HG03045 (cell line): ENCODE measurements around the gene KRTAP10-9.
"Not testable (repeated sequence)": the region's sequence is repeated elsewhere in the genome, so short reads cannot be mapped to it uniquely, and the experiment has no call there.

ENCODE experiments used
- ATAC-seq: cut with Tn5 transposase; IDR thresholded peaks from one replicate; pipeline ENCODE4 v1.9.1; 2021; ENCODE audit warnings: mild to moderate bottlenecking, moderate library complexity; ENCODE audit not compliant: unreplicated experiment

The KRTAP10-9 gene

DNA sequence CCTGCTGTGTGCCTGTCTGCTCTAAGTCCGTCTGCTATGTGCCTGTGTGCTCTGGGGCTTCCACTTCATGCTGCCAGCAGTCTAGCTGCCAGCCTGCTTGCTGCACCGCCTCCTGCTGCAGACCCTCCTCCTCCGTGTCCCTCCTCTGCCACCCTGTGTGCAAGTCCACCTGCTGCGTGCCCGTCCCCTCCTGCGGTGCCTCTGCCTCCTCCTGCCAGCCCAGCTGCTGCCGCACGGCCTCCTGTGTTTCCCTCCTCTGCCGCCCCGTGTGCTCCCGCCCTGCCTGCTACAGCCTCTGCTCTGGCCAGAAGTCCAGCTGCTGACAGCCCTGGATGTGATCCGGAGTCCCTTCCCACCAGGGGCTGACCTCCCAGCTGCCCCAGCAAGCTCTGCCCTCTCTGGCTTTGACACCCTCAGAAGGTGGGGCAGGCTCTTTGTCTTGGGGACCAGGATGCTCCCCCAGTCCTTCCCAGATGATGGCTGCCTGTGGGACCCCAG is 11.0 kb downstream of the KRTAP10-9 start:
- ATAC-seq, result not testable (repeated sequence)

DNA sequence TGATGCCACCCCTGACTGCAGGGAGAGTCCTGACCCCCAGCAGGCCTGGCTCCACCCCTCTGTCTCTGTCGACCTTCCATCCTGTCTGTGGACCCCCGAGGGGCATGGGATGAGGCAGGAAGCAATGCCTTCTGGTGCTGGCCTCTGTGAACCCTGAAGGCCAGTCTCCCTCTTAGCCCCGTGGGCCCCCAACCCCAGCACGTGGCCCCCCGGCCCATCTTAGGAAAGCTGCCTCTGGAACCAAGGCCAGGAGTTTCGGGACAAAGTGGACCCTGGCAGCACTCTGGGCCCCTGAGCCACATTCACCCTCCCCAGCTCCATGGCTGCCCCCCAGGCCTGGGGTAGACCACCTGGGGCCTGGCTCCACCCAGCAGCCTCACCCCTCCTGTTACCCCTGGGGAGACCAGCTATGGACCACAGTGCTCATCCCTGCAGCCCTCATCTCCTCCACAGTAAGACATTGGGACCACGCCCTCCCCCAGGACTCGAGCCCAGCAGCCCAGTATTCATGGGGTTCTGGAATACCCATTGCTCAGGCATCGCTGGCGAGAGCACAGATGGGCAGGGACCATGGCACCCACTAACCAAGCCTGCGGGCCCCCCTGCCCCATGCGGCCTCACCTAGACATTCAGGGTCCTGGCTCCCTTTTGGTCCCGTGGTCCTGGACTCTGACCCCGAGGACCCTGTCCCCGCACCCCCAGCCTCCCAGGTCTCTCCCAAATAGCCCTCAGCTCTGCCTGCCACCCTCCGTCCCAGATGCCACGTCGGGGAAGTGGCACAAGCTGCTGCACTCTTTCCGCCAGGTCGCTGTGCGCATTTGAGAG is 11.8 kb downstream of the KRTAP10-9 start:
- not testable (repeated sequence) for ATAC-seq

DNA sequence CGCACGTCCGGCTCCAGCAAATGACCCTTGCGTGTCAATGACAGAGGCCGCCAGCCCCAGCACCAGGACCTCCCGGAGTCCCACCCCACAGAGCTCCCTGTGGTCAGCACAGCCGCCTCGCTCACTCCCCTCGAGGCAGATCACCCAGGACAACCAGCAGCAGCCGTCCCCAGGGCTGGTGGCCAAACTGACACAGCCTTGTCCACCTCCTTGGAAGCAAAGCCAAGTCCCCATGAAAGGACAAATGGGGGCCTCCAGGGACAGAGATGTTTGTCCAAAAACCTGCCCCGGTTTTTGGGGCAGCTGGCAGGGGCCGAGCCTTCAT is 12.4 kb downstream of the KRTAP10-9 start:
- ATAC-seq, result no peak

GRCh38 chr21:44640761-44641160 is 13.9 kb downstream of the KRTAP10-9 start:
- ATAC-seq, result no peak

- no peak for ATAC-seq
Measured at GRCh38 chr21:44643741-44644310, 16.9 kb downstream of the KRTAP10-9 start.

GRCh38 chr21:44644878-44645277 is 18.0 kb downstream of the KRTAP10-9 start:
- ATAC-seq, result no peak

DNA sequence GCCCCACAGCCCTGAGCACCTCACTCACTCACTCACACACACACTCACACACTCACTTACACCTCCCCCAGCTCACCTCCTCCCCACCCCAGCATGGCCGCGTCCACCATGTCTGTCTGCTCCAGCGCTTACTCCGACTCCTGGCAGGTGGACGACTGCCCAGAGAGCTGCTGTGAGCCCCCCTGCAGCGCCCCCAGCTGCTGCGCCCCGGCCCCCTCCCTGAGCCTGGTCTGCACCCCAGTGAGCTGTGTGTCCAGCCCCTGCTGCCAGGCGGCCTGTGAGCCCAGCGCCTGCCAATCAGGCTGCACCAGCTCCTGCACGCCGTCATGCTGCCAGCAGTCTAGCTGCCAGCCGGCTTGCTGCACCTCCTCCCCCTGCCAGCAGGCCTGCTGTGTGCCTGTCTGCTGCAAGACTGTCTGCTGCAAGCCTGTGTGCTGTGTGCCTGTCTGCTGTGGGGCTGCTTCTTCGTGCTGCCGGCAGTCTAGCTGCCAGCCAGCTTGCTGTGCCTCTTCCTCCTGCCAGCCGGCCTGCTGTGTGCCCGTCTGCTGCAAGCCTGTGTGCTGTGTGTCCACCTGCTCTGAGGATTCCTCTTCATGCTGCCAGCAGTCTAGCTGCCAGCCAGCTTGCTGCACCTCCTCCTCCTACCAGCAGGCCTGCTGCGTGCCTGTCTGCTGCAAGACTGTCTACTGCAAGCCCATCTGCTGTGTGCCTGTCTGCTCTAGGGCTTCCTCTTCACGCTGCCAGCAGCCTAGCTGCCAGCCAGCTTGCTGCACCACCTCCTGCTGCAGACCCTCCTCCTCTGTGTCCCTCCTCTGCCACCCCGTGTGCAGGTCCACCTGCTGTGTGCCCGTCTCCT is 19.7 kb downstream of the KRTAP10-9 start, which contains the start of gene KRTAP10-11:
KRTAP10-11 (plus strand) TSS at position 49 of the 856 bp plus-strand sequence; CDS start at position 94, 45 bp downstream.
- not testable (repeated sequence) for ATAC-seq

DNA sequence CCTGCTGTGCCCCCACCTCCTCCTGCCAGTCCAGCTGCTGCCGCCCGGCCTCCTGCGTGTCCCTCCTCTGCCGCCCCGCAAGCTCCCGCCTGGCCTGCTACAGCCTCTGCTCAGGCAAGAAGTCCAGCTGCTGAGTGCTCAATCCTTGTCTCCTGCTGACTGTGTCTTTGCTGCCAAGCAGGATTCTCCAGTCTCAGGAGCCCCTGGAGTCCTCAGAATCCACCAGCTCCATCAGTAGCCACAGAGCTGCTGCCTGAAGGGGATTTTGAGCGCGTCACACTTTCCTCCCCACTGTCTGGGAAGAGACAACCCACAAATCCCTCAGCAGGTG is 20.3 kb downstream of the KRTAP10-9 start:
- ATAC-seq, result no peak

DNA sequence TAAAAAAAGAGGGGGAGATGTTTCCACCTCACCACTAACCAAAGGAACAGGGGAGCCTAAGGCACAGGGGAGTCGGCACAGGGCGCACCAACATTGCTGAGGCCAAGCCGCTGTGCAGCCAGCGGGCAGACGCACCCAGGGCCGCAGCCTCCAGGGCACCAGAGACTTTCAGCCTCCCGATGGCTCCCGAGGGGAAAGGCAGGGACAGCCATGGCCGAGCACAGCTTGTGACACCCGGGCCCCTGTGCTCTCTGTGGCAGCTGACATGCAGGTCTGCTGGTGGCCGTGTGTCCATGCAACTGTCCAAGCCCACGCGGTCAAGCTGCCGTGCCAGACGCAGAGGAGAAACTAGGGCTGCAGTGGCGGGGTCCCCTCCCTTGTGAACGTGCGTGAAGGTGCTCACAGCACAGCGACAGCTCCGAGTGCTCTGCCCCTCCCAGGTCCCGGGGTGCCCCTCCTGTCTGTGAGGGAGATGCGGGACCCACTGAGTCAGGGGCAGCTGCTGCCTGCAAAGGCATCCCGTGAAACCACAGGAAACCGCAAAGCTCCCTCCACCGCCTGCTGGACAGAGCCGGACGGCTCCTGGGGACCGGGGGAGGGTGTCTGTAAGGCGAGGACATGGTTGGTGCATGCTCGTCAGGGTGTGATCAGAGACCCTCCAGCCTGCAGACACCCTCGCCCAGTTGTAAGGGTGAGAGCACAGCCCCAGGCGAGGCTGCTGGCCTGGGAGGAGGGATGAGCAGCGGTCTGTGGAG is 21.8 kb downstream of the KRTAP10-9 start:
- no peak for ATAC-seq

DNA sequence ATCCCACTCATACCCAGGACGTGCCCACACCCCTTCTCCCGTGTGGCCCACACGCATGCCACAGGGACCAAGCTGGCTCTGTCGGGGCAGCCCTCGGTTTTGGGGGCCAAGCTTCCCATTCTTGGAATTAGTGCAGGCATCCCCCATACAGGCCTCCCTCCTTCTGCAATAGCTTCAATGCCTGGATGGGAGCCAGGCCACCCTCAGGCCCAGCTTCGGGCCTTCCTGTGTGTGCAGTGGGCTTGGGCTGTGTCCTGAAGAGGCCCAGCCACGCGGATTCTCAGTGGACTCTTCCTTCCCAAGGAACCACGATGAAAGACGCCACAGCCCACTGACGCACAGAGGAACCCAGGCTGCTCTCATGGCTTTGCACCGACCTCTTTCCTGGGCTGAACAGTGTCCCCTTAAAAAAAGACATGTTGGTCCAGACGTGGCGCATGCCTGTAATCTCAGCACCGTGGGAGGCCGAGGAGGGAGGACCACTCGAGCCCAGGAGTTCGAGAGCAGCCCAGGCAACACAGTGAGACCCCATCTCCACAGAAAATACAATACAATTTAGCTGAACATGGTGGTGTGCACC is 22.7 kb downstream of the KRTAP10-9 start:
- ATAC-seq, result no peak

DNA sequence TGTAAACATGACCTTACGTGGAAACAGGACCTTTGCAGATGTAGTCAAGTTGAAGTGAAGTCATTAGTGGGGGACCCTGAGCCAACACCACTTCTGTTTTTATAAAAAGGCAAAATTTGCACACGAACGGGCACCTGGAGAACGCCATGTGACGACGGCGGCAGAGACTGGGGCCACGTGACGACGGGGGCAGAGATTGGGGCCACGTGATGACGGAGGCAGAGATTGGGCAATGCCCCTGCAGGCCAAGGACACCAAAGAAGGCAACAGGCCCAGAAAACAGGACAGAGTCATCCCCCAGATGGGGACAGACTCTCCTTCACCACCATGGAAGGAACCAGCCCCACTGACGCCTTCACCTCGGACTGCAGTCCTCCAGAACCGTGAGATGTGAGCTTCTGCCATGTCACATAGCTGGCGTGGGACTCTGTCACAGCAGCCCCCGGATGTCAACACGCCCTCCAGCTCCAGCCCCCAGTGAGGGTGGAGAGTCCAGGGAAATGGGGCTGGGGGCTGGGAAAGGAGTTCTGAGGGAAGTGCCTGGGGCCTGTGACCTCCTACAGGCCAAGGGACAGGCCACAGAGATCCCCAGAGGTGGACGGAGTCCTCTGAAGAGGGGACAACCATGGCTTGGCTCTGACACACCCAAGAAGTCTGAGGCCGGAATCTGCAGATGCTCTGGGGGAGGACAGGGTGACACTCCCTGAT is 23.5 kb downstream of the KRTAP10-9 start:
- no peak for ATAC-seq

DNA sequence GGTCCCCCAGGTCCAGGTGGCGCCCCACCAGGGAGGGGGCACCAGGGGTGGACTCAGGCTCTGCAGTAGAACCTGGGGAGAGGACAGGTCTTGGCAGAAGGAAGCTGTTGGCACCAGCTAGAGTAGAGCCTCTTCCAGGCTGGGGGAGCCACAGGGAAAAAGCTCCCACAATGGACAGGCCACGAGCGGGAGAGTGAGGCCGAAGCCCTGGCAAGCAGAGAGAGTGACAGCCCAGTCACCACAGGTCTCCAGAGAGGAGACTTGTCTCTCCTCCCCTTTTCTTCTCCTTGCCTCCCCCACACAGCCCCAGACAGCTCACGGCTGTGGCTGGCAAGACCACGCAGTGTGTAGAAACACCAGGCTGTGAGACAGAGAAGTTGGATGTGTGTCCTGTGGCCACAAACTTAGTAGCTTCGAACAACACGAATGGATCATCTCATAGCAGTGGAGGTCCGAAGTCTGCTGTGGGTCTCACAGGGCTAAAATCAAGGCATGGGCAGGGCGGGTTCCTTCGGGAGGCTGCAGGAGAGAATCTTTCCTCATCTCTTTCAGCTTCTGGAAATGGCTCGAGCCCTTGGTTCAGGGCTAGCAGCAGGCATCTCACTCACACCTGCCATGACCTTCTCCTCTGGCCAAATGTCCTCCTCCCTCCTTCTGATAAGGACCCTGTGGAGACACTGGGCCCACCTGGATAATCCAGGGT is 24.2 kb downstream of the KRTAP10-9 start:
- ATAC-seq, result no peak

DNA sequence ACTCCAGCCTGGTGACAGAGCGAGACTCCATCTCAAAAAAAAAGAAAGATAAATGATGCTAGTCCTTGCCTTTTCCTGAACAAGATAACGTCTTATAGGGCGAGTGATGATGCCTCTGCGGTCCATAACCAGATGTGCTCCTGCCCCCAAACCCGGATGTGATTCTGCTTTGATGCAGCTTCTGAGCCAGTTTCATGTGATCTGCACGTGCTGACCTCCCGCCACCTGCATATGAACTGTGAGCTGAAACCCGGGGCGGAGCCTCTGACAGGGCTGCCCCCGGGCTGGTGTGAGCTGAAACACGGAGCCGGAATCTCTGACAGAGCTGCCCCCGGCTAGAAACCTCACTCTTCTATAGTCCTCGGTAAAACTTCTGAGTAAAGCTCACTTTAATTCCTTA is 26.2 kb downstream of the KRTAP10-9 start:
- ATAC-seq, result no peak

DNA sequence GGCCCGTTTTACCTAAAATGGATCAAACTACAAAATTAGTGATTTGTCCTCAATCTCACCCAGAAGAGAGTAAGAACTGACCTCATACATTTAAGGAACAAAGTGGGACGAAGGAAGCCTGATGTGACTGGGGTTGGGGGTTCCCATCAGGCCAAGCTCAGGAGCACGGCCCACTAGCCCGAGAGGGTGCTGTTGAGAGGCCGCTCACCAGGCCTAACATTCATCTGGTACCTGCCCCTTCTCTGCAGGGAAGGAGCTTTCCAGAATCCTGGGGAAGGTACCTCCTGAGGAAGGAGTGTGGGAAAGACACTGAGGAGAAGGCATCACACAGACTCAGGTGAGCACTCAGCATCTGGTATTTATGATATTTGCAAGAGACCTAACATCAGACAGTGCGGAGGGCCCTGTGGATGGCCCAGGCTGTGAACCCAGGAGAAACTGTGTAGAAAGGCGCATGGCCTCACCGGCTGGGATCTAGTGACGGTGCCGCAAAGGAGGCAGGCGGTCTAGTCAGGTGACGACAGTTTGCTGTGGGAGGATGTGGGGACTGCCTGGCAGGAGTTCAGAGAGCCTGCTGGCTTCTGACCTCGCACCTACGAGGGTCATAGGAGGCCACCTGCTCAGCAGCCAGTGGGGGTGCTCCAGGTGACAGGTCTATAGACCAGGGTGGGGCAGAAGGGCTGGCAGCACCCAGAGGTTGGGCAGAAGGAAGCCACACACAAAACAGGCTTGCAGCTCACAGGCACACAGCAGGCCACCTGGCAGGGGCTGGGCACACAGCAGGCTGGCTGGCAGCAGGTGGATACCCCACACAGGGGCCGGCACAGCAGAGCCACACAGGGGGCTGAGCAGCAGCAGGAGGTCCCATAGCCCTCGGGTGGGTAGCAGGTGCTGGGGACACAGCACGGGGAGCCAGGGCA is 27.0 kb downstream of the KRTAP10-9 start:
- no peak for ATAC-seq

DNA sequence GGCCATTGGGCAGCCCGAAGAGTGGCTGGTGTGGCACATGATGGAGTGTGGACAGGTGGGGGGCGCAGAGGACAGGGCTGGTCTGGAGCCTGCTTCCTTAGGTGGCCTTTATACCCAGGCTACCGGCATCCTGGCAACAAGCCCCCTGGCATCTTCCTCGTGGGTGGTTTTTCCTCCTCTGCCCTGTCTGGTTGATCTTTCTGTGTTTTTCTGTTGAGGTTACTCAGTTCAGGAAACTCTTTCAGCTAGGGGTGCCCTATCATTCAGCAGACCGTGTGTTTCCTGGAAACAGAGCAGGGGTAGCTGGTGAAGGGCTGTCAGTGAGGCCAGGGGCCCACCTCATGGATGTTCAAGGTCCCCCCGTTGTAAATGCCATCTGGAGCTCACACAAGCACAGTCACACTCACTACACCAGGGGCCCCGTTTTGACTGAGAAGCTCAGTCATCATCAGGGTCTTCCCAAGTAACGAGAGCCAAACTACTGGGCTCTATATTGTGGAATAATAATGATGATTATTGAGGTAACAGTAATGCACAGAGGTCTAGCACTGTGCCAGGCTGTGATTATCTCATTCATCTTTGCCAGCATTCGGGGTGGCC is 27.8 kb downstream of the KRTAP10-9 start, which contains the start of gene KRTAP12-4:
KRTAP12-4 (minus strand) TSS at position 84 of the 600 bp plus-strand sequence; CDS start at position 39, 45 bp downstream.
- ATAC-seq, result no peak

DNA sequence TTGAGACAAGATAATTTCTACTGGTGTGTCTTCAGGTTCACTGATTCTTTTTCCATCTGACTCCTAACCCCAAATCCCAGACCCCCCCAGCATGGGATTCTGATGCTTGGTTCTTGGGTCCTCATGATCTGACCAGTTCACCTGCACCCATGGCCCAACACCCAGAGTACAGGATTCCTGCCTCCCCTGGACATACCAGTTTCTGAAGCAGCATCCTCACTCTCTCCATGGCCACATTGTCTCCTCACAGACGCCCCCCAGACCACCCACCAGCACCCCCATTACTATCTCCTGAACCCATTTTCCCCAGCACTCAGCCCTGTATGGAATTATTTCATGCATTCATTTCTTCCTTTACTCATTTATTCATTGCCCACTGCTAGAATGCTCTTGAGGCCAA is 30.0 kb downstream of the KRTAP10-9 start:
- no peak for ATAC-seq

- no peak for ATAC-seq
Measured at GRCh38 chr21:44657635-44658540, 31.0 kb downstream of the KRTAP10-9 start, which contains the start of gene KRTAP12-3. KRTAP12-3 (plus strand) TSS chr21:44657932; CDS start chr21:44657980, 48 bp downstream.
